ENCODE data around the gene HELB. TPM values are rescaled to one million over a fixed set of nuclear protein-coding genes. Genes with fewer than 3 reads are reported as not detected.
A peak's percentile ranks its signal among the peaks of the same experiment; 100 is the strongest.
"Not testable (repeated sequence)": the region's sequence is repeated elsewhere in the genome, so short reads cannot be mapped to it uniquely, and the experiment has no call there.

HELB gene
- total RNA-seq, 1 donor from 2014 or later, result 6.9 TPM

GRCh38 chr12:66303316-66303804 is 1.1 kb downstream of the HELB start:
- not testable (repeated sequence) for DNase-seq

DNA sequence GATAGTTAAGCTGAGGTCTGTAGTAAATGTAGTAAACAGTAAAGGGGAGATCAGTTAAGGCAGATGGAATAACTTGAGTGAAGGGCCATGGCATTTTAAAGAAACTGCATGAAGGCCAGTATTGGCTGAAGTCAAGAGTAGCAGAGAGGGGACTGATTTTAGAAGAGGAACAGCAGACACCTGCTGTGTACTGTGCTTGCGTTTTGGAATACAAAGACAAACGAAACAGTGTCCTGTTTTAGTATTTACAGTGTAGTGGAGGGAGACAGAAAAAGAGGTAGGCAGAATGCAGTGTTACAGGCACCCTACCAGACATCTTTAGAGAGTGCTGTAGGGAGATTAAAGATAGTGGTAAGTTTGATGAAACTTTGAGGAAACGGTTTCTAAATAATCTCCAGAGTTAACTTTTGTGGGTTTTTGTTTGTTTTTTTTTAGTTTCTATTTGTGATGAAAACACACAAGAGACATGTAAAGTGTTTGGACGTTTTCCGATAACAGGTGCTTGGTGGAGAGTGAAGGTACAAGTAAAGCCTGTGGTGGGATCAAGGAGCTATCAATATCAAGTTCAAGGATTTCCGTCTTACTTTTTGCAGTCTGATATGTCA is 2.1 kb downstream of the HELB start:
- DNase-seq, result no peak

DNA sequence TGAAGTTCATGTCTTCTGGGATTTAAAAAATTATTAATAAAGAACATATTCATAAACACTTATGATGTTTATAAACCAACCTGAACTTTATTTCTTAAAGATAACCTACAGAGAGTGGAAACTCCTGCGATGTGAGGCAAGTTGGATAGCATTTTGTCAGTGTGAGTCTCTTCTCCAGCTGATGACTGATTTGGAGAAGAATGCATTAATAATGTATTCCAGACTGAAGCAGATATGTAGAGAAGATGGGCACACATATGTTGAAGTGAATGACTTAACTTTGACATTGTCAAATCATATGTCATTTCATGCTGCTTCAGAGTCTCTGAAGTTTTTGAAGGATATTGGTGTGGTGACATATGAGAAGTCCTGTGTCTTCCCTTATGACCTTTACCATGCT is 7.3 kb downstream of the HELB start:
- no peak for DNase-seq

GRCh38 chr12:66312189-66312588 is 9.9 kb downstream of the HELB start:
- no peak for DNase-seq

GRCh38 chr12:66314278-66314677 is 12.0 kb downstream of the HELB start:
- DNase-seq, result no peak

- no peak for DNase-seq
Measured at GRCh38 chr12:66319266-66319954, 17.1 kb downstream of the HELB start.

GRCh38 chr12:66320996-66321395 is 18.7 kb downstream of the HELB start:
- no peak for DNase-seq

GRCh38 chr12:66321435-66321834 is 19.1 kb downstream of the HELB start:
- no peak for DNase-seq

- no peak for DNase-seq
Measured at GRCh38 chr12:66323017-66323416, 20.7 kb downstream of the HELB start.

- DNase-seq, result no peak
Measured at GRCh38 chr12:66329941-66330340, 27.6 kb downstream of the HELB start.

DNA sequence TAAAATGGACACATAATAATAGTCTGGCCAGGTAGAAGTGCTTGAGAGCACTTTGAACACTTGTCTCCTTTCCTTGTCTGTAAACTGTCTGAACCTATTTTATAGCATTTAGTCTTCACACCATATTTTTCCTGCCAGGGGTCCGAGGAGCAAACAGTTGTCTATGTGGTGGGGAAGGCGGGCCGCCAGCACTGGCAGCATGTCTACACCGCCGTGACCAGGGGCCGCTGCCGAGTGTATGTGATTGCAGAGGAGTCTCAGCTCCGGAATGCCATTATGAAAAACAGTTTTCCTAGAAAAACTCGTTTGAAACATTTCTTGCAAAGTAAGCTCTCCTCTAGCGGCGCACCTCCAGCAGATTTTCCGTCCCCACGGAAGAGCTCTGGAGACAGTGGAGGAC is 28.7 kb downstream of the HELB start:
- DNase-seq, result no peak

- DNase-seq, result no peak
Measured at GRCh38 chr12:66331814-66332213, 29.5 kb downstream of the HELB start.

DNA sequence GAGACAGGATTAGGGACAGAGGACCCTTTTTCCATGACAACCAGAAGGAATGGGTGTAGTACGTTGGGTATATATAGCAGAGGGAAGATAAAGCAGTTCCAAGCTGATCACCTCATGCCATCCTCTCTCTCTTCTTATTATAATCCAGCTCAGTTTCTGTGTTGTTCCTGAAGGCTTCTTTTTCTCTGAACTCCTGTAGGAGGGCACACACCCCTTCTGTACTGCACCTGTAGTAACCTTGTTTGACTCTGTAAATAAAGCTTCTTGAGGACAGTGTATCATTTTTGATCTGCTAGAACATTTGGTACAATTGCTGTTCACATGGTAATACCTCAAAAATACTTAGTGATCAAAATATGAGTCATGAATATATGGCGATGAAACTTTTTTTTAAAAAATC is 33.5 kb downstream of the HELB start:
- no peak for DNase-seq

DNA sequence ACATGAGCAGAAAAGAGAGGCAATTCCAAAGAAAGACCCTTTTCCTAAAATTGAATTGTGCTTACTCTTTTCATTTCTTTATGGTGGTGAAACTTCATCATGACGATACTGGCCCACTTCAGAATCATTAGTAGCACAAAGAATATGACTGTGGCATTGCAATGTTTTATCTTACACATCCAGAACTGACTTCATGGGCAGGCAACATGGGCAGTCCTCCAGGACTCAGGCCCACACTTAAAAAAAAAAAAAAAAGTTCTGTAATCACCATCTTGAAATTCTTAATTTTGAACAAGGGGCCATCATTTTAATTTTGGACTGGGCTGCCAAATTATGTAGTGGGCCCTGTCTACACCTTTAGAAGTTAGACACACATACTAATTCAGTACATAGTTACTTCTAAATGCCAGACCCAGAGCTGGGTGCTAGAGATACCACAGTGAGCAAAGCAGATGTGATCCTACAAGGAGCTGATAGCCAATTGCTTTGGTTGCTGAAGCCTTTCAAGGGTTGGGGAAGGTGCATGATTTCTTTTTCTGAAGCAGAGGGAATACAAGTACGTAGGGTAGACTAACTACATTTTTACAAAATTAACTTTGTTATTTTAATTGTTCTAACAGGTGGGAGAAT is 35.2 kb downstream of the HELB start:
- no peak for DNase-seq

DNA sequence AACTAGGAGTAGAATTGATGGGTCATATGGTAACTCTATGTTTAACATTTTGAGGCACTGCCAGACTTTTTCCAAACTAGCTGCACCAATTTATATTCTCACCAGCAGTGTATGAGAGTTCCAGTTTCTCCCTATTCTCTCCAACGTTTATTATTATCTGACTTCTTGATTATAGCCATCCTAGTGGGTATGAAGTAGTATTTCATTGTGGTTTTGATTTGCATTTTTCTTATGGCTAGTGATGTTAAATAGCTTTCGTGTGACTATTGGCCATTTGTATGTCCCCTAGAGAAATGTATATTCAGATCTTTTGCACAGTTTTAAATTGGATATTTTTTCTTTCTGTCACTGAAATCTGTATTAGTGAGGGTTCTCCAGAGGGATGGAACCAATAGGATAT is 37.8 kb downstream of the HELB start:
- no peak for DNase-seq

DNA sequence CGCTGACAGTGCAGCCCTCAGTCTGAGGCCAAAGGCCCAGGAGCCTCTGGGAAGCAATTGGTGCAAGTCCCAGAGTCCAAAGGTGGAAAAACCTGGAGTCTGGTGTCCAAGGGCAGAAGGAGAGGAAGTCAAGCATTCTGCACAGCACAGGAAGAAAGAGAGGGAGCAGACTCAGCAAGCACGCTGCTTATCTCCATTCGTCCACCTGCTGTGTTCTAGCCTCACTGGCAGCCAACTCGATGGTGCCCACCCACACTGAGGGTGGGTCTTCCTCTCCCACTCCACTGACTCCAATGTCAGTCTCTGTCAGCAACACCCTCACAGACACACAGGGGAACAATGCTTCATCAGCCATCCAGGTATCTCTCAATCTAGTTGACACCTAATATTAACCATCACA is 38.8 kb downstream of the HELB start:
- no peak for DNase-seq

DNA sequence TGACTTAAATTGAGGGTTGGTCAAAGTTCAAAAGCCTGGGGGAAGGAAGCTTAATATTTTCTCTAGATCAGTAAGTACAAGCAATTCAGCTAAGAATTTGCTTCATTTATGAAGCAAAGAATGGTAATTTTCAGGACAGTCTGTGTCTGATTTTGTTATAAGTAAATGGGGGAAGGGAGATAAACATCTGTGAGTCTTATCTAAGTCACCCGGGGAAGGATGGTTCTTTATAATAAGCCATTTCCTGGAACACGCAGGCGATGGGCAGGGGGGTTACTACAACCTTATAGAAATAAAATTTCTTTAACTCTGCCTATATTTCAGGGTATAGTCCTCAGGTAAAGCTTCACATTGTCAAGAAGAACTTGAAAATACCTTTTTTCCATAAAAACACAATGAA is 42.9 kb downstream of the HELB start:
- DNase-seq, result no peak

- DNase-seq, result no peak
Measured at GRCh38 chr12:66345956-66346355, 43.7 kb downstream of the HELB start.

GRCh38 chr12:66351301-66351700 is 49.0 kb downstream of the HELB start:
- no peak for DNase-seq

DNA sequence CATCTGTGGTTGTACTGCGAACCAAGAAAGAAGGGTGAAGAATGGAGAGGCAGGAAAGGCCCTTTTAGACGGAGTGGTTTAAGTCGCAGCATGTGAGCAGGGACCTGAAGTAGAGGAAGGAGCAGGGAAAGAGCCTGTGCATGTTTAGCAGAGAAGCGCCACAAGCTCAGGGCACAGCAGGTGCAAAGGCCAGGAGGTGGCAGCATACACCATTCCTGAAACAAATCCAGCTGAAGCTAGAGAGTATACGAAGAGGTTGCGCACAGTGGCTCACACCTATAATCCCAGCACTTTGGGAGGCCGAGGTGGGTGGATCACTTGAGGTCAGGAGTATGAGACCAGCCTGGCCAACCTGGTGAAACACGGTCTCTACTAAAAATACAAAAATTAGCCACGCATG is 49.9 kb downstream of the HELB start:
- DNase-seq, result peak; percentile 26

DNA sequence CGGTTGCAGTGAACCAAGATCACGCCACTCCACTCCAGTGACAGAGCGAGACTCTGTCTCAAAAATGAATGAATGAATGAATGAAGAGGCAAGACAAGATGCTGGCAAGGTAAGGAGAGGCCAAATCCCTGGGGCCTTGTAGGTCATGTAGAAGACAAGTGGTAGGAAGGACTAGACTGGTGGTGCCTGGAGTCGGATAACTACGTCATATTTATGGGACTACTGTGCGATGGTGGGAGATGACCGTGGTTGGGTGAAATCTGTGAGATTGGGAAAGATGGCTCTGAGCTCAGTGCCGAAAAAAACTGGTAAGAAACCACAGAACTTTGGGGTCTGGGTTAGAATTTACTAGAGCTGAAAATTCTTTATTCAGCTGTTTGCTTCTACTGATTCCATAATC is 50.6 kb downstream of the HELB start:
- DNase-seq, result no peak

DNA sequence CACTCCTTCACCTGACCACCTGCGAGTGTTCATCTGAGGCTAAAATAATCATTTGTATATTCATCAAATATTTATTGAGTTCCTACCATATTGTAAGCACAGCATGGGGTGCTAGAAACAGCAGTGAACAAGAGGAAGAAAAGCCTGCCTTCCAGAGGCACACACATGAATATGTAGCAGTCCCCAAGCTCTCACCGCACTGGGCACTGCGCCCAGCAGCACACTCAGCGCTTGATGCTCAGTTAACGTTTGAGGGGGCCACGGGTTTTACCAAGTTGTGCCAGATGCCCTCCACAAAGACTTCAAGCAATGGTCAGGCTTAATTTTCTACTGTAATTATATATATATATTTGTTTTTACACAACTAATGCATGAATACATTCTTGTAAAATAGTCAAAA is 52.0 kb downstream of the HELB start:
- no peak for DNase-seq

GRCh38 chr12:66359300-66359699 is 57.0 kb downstream of the HELB start:
- DNase-seq, result no peak

GRCh38 chr12:66361703-66362102 is 59.4 kb downstream of the HELB start:
- DNase-seq, result no peak

Measured in tongue (tissue), 2 donors.